ENCODE data around the gene ITM2C.
A peak's percentile ranks its signal among the peaks of the same experiment; 100 is the strongest.

ITM2C gene

GRCh38 chr2:230864605-230865306 is at the start of gene ITM2C:
Gene ITM2C (plus strand): TSS chr2:230864942. CDS start chr2:230865026, 84 bp downstream.
- peak; percentile 43 for DNase-seq (ENCODE audit: low read depth)

- no peak for DNase-seq (ENCODE audit: low read depth)
Measured at GRCh38 chr2:230815088-230815487, 49.7 kb upstream of the ITM2C start.

GRCh38 chr2:230816735-230817134 is 48.0 kb upstream of the ITM2C start:
- no peak for DNase-seq (ENCODE audit: low read depth)

- DNase-seq (ENCODE audit: low read depth), result no peak
Measured at GRCh38 chr2:230819433-230819832, 45.3 kb upstream of the ITM2C start.

- no peak for DNase-seq (ENCODE audit: low read depth)
Measured at GRCh38 chr2:230821261-230821990, 43.3 kb upstream of the ITM2C start.

- no peak for DNase-seq (ENCODE audit: low read depth)
Measured at GRCh38 chr2:230821991-230822520, 42.7 kb upstream of the ITM2C start.

- DNase-seq (ENCODE audit: low read depth), result no peak
Measured at GRCh38 chr2:230823264-230823964, 41.3 kb upstream of the ITM2C start.

- DNase-seq (ENCODE audit: low read depth), result peak; percentile 52
Measured at GRCh38 chr2:230824406-230824978, 40.2 kb upstream of the ITM2C start.

GRCh38 chr2:230825354-230825753 is 39.4 kb upstream of the ITM2C start:
- no peak for DNase-seq (ENCODE audit: low read depth)

- DNase-seq (ENCODE audit: low read depth), result no peak
Measured at GRCh38 chr2:230827774-230828271, 36.9 kb upstream of the ITM2C start.

- no peak for DNase-seq (ENCODE audit: low read depth)
Measured at GRCh38 chr2:230828272-230828961, 36.3 kb upstream of the ITM2C start.

GRCh38 chr2:230829293-230829692 is 35.4 kb upstream of the ITM2C start:
- no peak for DNase-seq (ENCODE audit: low read depth)

GRCh38 chr2:230829959-230830358 is 34.8 kb upstream of the ITM2C start:
- DNase-seq (ENCODE audit: low read depth), result no peak

- no peak for DNase-seq (ENCODE audit: low read depth)
Measured at GRCh38 chr2:230830428-230830827, 34.3 kb upstream of the ITM2C start.

- no peak for DNase-seq (ENCODE audit: low read depth)
Measured at GRCh38 chr2:230840301-230840700, 24.4 kb upstream of the ITM2C start.

- no peak for DNase-seq (ENCODE audit: low read depth)
Measured at GRCh38 chr2:230842473-230842872, 22.3 kb upstream of the ITM2C start.

GRCh38 chr2:230843132-230843531 is 21.6 kb upstream of the ITM2C start:
- DNase-seq (ENCODE audit: low read depth), result no peak

GRCh38 chr2:230846360-230846759 is 18.4 kb upstream of the ITM2C start:
- DNase-seq (ENCODE audit: low read depth), result no peak

GRCh38 chr2:230847883-230848388 is 16.8 kb upstream of the ITM2C start:
- peak; percentile 34 for DNase-seq (ENCODE audit: low read depth)

GRCh38 chr2:230849633-230850357 is 14.9 kb upstream of the ITM2C start:
- DNase-seq (ENCODE audit: low read depth), result no peak

- no peak for DNase-seq (ENCODE audit: low read depth)
Measured at GRCh38 chr2:230850358-230850658, 14.4 kb upstream of the ITM2C start.
